HepG2 (cell line): ENCODE measurements around the gene NME4. TPM values are rescaled to one million over a fixed set of nuclear protein-coding genes. Genes with fewer than 3 reads are reported as not detected.

Experiments used
- ASH2L ChIP-seq: fragments of 300-600, 200-600 bp; sonication (generic); IDR thresholded peaks from 2 replicates; pipeline ENCODE4 v1.7.0; 2017; ENCODE audit warnings: low read depth, mild to moderate bottlenecking, moderate library complexity, mixed read lengths, low read length; ENCODE audit not compliant: insufficient read length
- ATF2 ChIP-seq: sonication (generic); formaldehyde crosslinking; IDR thresholded peaks from 2 replicates; pipeline ENCODE4 v1.4.0; 2020; ENCODE audit warnings: missing genetic modification reagents
- CCAR2 ChIP-seq: fragments of 200-400 bp; formaldehyde crosslinking; optimal IDR thresholded peaks from 2 replicates; pipeline ENCODE3; 2018; ENCODE audit warnings: low read depth, mild to moderate bottlenecking, low read length, moderate library complexity
- HNF4A ChIP-seq: sonication (generic); formaldehyde crosslinking; IDR thresholded peaks from 2 replicates; pipeline ENCODE4 v1.4.0; 2020; ENCODE audit warnings: missing genetic modification reagents
- HNF4G ChIP-seq, 2 experiments: sonication (generic) in 1 of 2; formaldehyde crosslinking in 1 of 2; IDR thresholded peaks; 2 replicates each; pipeline versions ENCODE4 v1.4.0 to v1.6.1; 2011 to 2020; ENCODE audit warnings: borderline replicate concordance in 2 of 2, low read depth in 2 of 2, mild to moderate bottlenecking in 2 of 2, low read length in 1 of 2, missing genetic modification reagents in 1 of 2, moderate library complexity in 1 of 2
- KDM2A ChIP-seq: sonication (generic); formaldehyde crosslinking; IDR thresholded peaks from 2 replicates; pipeline ENCODE4 v1.4.0; 2020; ENCODE audit warnings: low read depth, missing genetic modification reagents, borderline replicate concordance
- KMT2A ChIP-seq: sonication (generic); formaldehyde crosslinking; IDR thresholded peaks from 2 replicates; pipeline ENCODE4 v1.4.0; 2020; ENCODE audit warnings: missing genetic modification reagents
- MAX ChIP-seq: IDR thresholded peaks from 2 replicates; pipeline ENCODE4 v1.6.1; 2012; ENCODE audit warnings: inconsistent platforms
- PATZ1 ChIP-seq: sonication (generic); formaldehyde crosslinking; IDR thresholded peaks from 2 replicates; pipeline ENCODE4 v1.4.0; 2020; ENCODE audit warnings: missing genetic modification reagents
- ZFY ChIP-seq: sonication (generic); formaldehyde crosslinking; IDR thresholded peaks from 2 replicates; pipeline ENCODE4 v1.4.0; 2020; ENCODE audit warnings: missing genetic modification reagents
- ZNF547 ChIP-seq: sonication (generic); formaldehyde crosslinking; IDR thresholded peaks from 2 replicates; pipeline ENCODE4 v1.5.1; 2020; ENCODE audit warnings: mild to moderate bottlenecking, missing genetic modification reagents
- ZNF713 ChIP-seq: sonication (generic); formaldehyde crosslinking; IDR thresholded peaks from 2 replicates; pipeline ENCODE4 v1.4.0; 2020; ENCODE audit warnings: mild to moderate bottlenecking, missing genetic modification reagents
- polyA plus RNA-seq, 8 experiments: library from polyadenylated mRNA; depleted of rRNA in 3 of 8; stranded (reverse) in 7 of 8; unstranded in 1 of 8; fragments of >200 nt; fragmentation: Illumina TruSeq in 4 of 8; extraction: Trizol in 4 of 8; gene quantifications; 2 replicates each; pipeline versions ENCODE4 v1.2.1 to v1.2.3, GENCODE V29; 2011 to 2016; ENCODE audit warnings: low read depth in 4 of 8, missing spikeins in 1 of 8, mixed read lengths in 1 of 8; ENCODE audit not compliant: insufficient read depth in 1 of 8
- total RNA-seq, 5 experiments: library from RNA; depleted of rRNA; stranded (reverse); fragments of >200 nt; fragmentation: Illumina TruSeq; extraction: Trizol; gene quantifications; 2 replicates each; pipeline ENCODE4 v1.2.3, GENCODE V29; 2016; ENCODE audit warnings: low read depth in 1 of 5

The NME4 gene
- total and polyA plus RNA-seq, 2 of the 13 experiments (the other 11 are each of a cell fraction or from before 2014, with no cell fraction given): 121 to 263 TPM

- peak; percentile 54; the same call in 1 of the 2 replicates for TF ChIP-seq PATZ1
- TF ChIP-seq HNF4A (CRISPR knock-in tag): peak; percentile 28; the same call in 1 of the 2 replicates
- 0 out of 2 replicates have a peak, but pooled peaks have one; percentile 23 for TF ChIP-seq HNF4G (IDR thresholded peaks at IDR 0.05; ENCODE audit: borderline replicate concordance, low read depth, low read length)
- TF ChIP-seq HNF4G (CRISPR knock-in tag; IDR thresholded peaks at IDR 0.05; ENCODE audit: borderline replicate concordance, low read depth): no peak
- TF ChIP-seq MAX: peak; percentile 79
- peak; percentile 4; the same call in 1 of the 2 replicates for TF ChIP-seq KDM2A
- no peak for TF ChIP-seq ZNF713 (CRISPR knock-in tag)
- 0 out of 2 replicates have a peak, but pooled peaks have one; percentile 22 for TF ChIP-seq ZNF547 (CRISPR knock-in tag)
- TF ChIP-seq ZFY: peak; percentile 66
- TF ChIP-seq KMT2A (CRISPR knock-in tag): 0 out of 2 replicates have a peak, but pooled peaks have one; percentile 26
- TF ChIP-seq ATF2 (CRISPR knock-in tag): no peak
- peak; percentile 38 for TF ChIP-seq ASH2L
- TF ChIP-seq CCAR2: no peak
Measured at GRCh38 chr16:351804-352520, 45.0 kb upstream of the NME4 start (continued).
